WTC11 (cell line): Measurements from ENCODE around the gene CLPSL1. TPM values are rescaled to one million over a fixed set of nuclear protein-coding genes. Genes with fewer than 3 reads are reported as not detected.

Experiments used
- CREM ChIP-seq: sonication (generic); formaldehyde crosslinking; IDR thresholded peaks from 2 replicates; pipeline ENCODE4 v1.8.1; 2022; ENCODE audit warnings: mild to moderate bottlenecking, missing genetic modification reagents, moderate library complexity
- ELF4 ChIP-seq: sonication (generic); formaldehyde crosslinking; IDR thresholded peaks from 2 replicates; pipeline ENCODE4 v1.8.1; 2022; ENCODE audit warnings: low read depth, mild to moderate bottlenecking, moderate library complexity, missing genetic modification reagents
- ERG ChIP-seq: fragments of 250-450 bp; sonication (Bioruptor Pico); IDR thresholded peaks from 2 replicates; pipeline ENCODE4 v1.8.0; 2021; ENCODE audit warnings: mild to moderate bottlenecking
- FOXJ3 ChIP-seq: sonication (generic); formaldehyde crosslinking; IDR thresholded peaks from 2 replicates; pipeline ENCODE4 v1.9.0; 2021; ENCODE audit warnings: missing genetic modification reagents, mild to moderate bottlenecking, borderline replicate concordance
- IRF1 ChIP-seq: sonication (generic); formaldehyde crosslinking; IDR thresholded peaks from 2 replicates; pipeline ENCODE4 v1.8.0; 2023; ENCODE audit warnings: missing genetic modification reagents
- JUN ChIP-seq: sonication (generic); formaldehyde crosslinking; IDR thresholded peaks from 2 replicates; pipeline ENCODE4 v1.8.0; 2023; ENCODE audit warnings: mild to moderate bottlenecking, missing genetic modification reagents
- NFATC4 ChIP-seq: fragments of 250-450 bp; sonication (Bioruptor Pico); IDR thresholded peaks from 2 replicates; pipeline ENCODE4 v1.9.0; 2021; ENCODE audit warnings: mild to moderate bottlenecking
- NFE2L1 ChIP-seq: sonication (generic); formaldehyde crosslinking; IDR thresholded peaks from 2 replicates; pipeline ENCODE4 v1.8.1; 2023; ENCODE audit warnings: missing genetic modification reagents
- NR3C1 ChIP-seq: sonication (generic); formaldehyde crosslinking; conservative IDR thresholded peaks from 2 replicates; pipeline ENCODE4 v1.8.1; 2023; ENCODE audit warnings: low read depth, mild to moderate bottlenecking, missing genetic modification reagents
- SMAD3 ChIP-seq: sonication (generic); formaldehyde crosslinking; IDR thresholded peaks from 2 replicates; pipeline ENCODE4 v1.8.0; 2022; ENCODE audit warnings: missing genetic modification reagents, mild to moderate bottlenecking, borderline replicate concordance
- TEAD1 ChIP-seq: sonication (generic); formaldehyde crosslinking; IDR thresholded peaks from 2 replicates; pipeline ENCODE4 v1.8.0; 2022; ENCODE audit warnings: mild to moderate bottlenecking, missing genetic modification reagents
- TP53 ChIP-seq: sonication (generic); formaldehyde crosslinking; IDR thresholded peaks from 2 replicates; pipeline ENCODE4 v1.8.1; 2023; ENCODE audit warnings: mild to moderate bottlenecking, missing genetic modification reagents
- USF2 ChIP-seq: sonication (generic); formaldehyde crosslinking; IDR thresholded peaks from 2 replicates; pipeline ENCODE4 v1.8.1; 2023; ENCODE audit warnings: mild to moderate bottlenecking, missing genetic modification reagents, moderate library complexity
- ZNF423 ChIP-seq: fragments of 250-450 bp; sonication (Bioruptor Pico); IDR thresholded peaks from 2 replicates; pipeline ENCODE4 v2.1.2; 2022; ENCODE audit warnings: mild to moderate bottlenecking, moderate library complexity
- total RNA-seq: library from RNA; stranded (reverse); gene quantifications from 3 replicates; pipeline ENCODE4 v1.2.3, GENCODE V29; 2021
- TF ChIP-seq, protein P1 (sequence below): sonication (generic); formaldehyde crosslinking; IDR thresholded peaks from 2 replicates; pipeline ENCODE4 v1.8.0; 2022; ENCODE audit warnings: mild to moderate bottlenecking, missing genetic modification reagents
- TF ChIP-seq, protein P2 (sequence below): sonication (generic); formaldehyde crosslinking; IDR thresholded peaks from 2 replicates; pipeline ENCODE4 v1.8.1; 2023; ENCODE audit warnings: mild to moderate bottlenecking, missing genetic modification reagents, borderline replicate concordance
- TF ChIP-seq, protein P3 (sequence below): sonication (generic); formaldehyde crosslinking; IDR thresholded peaks from 2 replicates; pipeline ENCODE4 v1.8.1; 2023; ENCODE audit warnings: mild to moderate bottlenecking, missing genetic modification reagents
- TF ChIP-seq, protein P4 (sequence below): sonication (generic); formaldehyde crosslinking; IDR thresholded peaks from 2 replicates; pipeline ENCODE4 v1.8.1; 2022; ENCODE audit warnings: missing genetic modification reagents, borderline replicate concordance
- TF ChIP-seq, protein P5 (sequence below): sonication (generic); formaldehyde crosslinking; IDR thresholded peaks from 2 replicates; pipeline ENCODE4 v1.8.0; 2023; ENCODE audit warnings: mild to moderate bottlenecking, missing genetic modification reagents
- TF ChIP-seq, protein P6 (sequence below): sonication (generic); formaldehyde crosslinking; IDR thresholded peaks from 2 replicates; pipeline ENCODE4 v1.8.0; 2022; ENCODE audit warnings: mild to moderate bottlenecking, missing genetic modification reagents
- TF ChIP-seq, protein P7 (sequence below): sonication (generic); formaldehyde crosslinking; IDR thresholded peaks from 2 replicates; pipeline ENCODE4 v1.8.1; 2022; ENCODE audit warnings: mild to moderate bottlenecking, moderate library complexity, missing genetic modification reagents

CLPSL1 gene
- total RNA-seq, 1 experiment from 2014 or later: 0.42 TPM

GRCh38 chr6:35742842-35743241 is 38.0 kb upstream of the CLPSL1 start (continued):
- TF ChIP-seq, protein P1, sequence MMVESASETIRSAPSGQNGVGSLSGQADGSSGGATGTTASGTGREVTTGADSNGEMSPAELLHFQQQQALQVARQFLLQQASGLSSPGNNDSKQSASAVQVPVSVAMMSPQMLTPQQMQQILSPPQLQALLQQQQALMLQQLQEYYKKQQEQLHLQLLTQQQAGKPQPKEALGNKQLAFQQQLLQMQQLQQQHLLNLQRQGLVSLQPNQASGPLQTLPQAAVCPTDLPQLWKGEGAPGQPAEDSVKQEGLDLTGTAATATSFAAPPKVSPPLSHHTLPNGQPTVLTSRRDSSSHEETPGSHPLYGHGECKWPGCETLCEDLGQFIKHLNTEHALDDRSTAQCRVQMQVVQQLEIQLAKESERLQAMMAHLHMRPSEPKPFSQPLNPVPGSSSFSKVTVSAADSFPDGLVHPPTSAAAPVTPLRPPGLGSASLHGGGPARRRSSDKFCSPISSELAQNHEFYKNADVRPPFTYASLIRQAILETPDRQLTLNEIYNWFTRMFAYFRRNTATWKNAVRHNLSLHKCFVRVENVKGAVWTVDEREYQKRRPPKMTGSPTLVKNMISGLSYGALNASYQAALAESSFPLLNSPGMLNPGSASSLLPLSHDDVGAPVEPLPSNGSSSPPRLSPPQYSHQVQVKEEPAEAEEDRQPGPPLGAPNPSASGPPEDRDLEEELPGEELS (CRISPR knock-in tag): no peak
- TF ChIP-seq CREM (CRISPR knock-in tag): no peak
- TF ChIP-seq, protein P2, sequence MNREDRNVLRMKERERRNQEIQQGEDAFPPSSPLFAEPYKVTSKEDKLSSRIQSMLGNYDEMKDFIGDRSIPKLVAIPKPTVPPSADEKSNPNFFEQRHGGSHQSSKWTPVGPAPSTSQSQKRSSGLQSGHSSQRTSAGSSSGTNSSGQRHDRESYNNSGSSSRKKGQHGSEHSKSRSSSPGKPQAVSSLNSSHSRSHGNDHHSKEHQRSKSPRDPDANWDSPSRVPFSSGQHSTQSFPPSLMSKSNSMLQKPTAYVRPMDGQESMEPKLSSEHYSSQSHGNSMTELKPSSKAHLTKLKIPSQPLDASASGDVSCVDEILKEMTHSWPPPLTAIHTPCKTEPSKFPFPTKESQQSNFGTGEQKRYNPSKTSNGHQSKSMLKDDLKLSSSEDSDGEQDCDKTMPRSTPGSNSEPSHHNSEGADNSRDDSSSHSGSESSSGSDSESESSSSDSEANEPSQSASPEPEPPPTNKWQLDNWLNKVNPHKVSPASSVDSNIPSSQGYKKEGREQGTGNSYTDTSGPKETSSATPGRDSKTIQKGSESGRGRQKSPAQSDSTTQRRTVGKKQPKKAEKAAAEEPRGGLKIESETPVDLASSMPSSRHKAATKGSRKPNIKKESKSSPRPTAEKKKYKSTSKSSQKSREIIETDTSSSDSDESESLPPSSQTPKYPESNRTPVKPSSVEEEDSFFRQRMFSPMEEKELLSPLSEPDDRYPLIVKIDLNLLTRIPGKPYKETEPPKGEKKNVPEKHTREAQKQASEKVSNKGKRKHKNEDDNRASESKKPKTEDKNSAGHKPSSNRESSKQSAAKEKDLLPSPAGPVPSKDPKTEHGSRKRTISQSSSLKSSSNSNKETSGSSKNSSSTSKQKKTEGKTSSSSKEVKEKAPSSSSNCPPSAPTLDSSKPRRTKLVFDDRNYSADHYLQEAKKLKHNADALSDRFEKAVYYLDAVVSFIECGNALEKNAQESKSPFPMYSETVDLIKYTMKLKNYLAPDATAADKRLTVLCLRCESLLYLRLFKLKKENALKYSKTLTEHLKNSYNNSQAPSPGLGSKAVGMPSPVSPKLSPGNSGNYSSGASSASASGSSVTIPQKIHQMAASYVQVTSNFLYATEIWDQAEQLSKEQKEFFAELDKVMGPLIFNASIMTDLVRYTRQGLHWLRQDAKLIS: no peak
- no peak for TF ChIP-seq ERG (CRISPR knock-in tag)
- TF ChIP-seq FOXJ3 (CRISPR knock-in tag): no peak
- TF ChIP-seq, protein P3, sequence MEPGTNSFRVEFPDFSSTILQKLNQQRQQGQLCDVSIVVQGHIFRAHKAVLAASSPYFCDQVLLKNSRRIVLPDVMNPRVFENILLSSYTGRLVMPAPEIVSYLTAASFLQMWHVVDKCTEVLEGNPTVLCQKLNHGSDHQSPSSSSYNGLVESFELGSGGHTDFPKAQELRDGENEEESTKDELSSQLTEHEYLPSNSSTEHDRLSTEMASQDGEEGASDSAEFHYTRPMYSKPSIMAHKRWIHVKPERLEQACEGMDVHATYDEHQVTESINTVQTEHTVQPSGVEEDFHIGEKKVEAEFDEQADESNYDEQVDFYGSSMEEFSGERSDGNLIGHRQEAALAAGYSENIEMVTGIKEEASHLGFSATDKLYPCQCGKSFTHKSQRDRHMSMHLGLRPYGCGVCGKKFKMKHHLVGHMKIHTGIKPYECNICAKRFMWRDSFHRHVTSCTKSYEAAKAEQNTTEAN (CRISPR knock-in tag): no peak
- no peak for TF ChIP-seq NFE2L1 (CRISPR knock-in tag)
- no peak for TF ChIP-seq NFATC4 (CRISPR knock-in tag)
- TF ChIP-seq, protein P4, sequence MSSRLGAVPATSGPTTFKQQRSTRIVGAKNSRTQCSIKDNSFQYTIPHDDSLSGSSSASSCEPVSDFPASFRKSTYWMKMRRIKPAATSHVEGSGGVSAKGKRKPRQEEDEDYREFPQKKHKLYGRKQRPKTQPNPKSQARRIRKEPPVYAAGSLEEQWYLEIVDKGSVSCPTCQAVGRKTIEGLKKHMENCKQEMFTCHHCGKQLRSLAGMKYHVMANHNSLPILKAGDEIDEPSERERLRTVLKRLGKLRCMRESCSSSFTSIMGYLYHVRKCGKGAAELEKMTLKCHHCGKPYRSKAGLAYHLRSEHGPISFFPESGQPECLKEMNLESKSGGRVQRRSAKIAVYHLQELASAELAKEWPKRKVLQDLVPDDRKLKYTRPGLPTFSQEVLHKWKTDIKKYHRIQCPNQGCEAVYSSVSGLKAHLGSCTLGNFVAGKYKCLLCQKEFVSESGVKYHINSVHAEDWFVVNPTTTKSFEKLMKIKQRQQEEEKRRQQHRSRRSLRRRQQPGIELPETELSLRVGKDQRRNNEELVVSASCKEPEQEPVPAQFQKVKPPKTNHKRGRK: no peak
- TF ChIP-seq NR3C1 (CRISPR knock-in tag): no peak
- TF ChIP-seq, protein P5, sequence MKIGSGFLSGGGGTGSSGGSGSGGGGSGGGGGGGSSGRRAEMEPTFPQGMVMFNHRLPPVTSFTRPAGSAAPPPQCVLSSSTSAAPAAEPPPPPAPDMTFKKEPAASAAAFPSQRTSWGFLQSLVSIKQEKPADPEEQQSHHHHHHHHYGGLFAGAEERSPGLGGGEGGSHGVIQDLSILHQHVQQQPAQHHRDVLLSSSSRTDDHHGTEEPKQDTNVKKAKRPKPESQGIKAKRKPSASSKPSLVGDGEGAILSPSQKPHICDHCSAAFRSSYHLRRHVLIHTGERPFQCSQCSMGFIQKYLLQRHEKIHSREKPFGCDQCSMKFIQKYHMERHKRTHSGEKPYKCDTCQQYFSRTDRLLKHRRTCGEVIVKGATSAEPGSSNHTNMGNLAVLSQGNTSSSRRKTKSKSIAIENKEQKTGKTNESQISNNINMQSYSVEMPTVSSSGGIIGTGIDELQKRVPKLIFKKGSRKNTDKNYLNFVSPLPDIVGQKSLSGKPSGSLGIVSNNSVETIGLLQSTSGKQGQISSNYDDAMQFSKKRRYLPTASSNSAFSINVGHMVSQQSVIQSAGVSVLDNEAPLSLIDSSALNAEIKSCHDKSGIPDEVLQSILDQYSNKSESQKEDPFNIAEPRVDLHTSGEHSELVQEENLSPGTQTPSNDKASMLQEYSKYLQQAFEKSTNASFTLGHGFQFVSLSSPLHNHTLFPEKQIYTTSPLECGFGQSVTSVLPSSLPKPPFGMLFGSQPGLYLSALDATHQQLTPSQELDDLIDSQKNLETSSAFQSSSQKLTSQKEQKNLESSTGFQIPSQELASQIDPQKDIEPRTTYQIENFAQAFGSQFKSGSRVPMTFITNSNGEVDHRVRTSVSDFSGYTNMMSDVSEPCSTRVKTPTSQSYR: no peak; the same call in 1 of the 2 replicates
- TF ChIP-seq ELF4 (CRISPR knock-in tag): no peak
- 0 out of 2 replicates have a peak, but pooled peaks have one; percentile 23 for TF ChIP-seq USF2 (CRISPR knock-in tag)
- no peak for TF ChIP-seq ZNF423
- no peak for TF ChIP-seq TEAD1 (CRISPR knock-in tag)
- TF ChIP-seq JUN (CRISPR knock-in tag): no peak
- TF ChIP-seq, protein P6, sequence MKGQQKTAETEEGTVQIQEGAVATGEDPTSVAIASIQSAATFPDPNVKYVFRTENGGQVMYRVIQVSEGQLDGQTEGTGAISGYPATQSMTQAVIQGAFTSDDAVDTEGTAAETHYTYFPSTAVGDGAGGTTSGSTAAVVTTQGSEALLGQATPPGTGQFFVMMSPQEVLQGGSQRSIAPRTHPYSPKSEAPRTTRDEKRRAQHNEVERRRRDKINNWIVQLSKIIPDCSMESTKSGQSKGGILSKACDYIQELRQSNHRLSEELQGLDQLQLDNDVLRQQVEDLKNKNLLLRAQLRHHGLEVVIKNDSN (CRISPR knock-in tag): no peak
- TF ChIP-seq TP53 (CRISPR knock-in tag): peak; percentile 65; the same call in 1 of the 2 replicates
- TF ChIP-seq, protein P7, sequence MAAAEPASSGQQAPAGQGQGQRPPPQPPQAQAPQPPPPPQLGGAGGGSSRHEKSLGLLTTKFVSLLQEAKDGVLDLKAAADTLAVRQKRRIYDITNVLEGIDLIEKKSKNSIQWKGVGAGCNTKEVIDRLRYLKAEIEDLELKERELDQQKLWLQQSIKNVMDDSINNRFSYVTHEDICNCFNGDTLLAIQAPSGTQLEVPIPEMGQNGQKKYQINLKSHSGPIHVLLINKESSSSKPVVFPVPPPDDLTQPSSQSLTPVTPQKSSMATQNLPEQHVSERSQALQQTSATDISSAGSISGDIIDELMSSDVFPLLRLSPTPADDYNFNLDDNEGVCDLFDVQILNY (CRISPR knock-in tag): no peak
- TF ChIP-seq SMAD3: no peak
- TF ChIP-seq IRF1 (CRISPR knock-in tag): no peak
- TF ChIP-seq, all 79 proteins: peak for 4
